ENCODE measurements around the gene STAG1. TPM values are rescaled to one million over a fixed set of nuclear protein-coding genes. Genes with fewer than 3 reads are reported as not detected.

Gene STAG1
- total RNA-seq, 1 experiment from 2014 or later: 34.6 TPM

GRCh38 chr3:136327671-136328070 is 424.5 kb downstream of the STAG1 start:
- no peak overlapping the region for H2BK12ac ChIP-seq (ENCODE audit: insufficient read length, low read depth, low read length)
- no peaks in the 10 kb centered on the region for H3K23me2 ChIP-seq (ENCODE audit: insufficient read length, low read depth, low read length, poor library complexity, severe bottlenecking)
- no peak overlapping the region for H3K14ac ChIP-seq (ENCODE audit: insufficient read depth, low read length)
- no peak overlapping the region for H4K5ac ChIP-seq (ENCODE audit: insufficient read length, low read depth, low read length)
- no peak overlapping the region for H4K91ac ChIP-seq (ENCODE audit: insufficient read length, low read depth, low read length)
- H3K4me2 ChIP-seq (ENCODE audit: insufficient read depth, insufficient read length, low read length): no peak overlapping the region
- no peaks in the 10 kb centered on the region for H3K4me1 ChIP-seq (ENCODE audit: insufficient read depth, low read length)
- H3K4me3 Mint-ChIP-seq: no peak overlapping the region
- H3K56ac ChIP-seq (ENCODE audit: insufficient read length, low read depth, low read length): no peak overlapping the region
- H3K79me1 ChIP-seq (ENCODE audit: insufficient read depth, low read depth, low read length, poor library complexity, severe bottlenecking): no peaks in the 10 kb centered on the region
- no peak overlapping the region for H4K8ac ChIP-seq (replicated peaks; ENCODE audit: insufficient read length, low read depth, low read length)
- H2BK15ac ChIP-seq (ENCODE audit: low read depth, low read length): no peak overlapping the region
- H2AK5ac ChIP-seq (ENCODE audit: insufficient read length, low read length): no peak overlapping the region
- H3K4me1 Mint-ChIP-seq: no peaks in the 10 kb centered on the region
- no peaks in the 10 kb centered on the region for H3K9me3 ChIP-seq (ENCODE audit: control insufficient read depth, low read depth, low read length)
- H2BK120ac ChIP-seq (ENCODE audit: low read depth, low read length, poor library complexity, severe bottlenecking): no peak overlapping the region
- H3K27me3 Mint-ChIP-seq (ENCODE audit: low read depth): no peaks in the 10 kb centered on the region
- TF ChIP-seq CTCF (conservative IDR thresholded peaks at IDR 0.05): no peak
- H3K27ac Mint-ChIP-seq: no peak overlapping the region
- H3K36me3 Mint-ChIP-seq (ENCODE audit: insufficient read depth in 1 of 3, low read depth in 3 of 3): peaks cover 42 to 57% (median 57%) of the 10 kb centered on the region in 3 experiments
- no peak overlapping the region for H3K27ac ChIP-seq (ENCODE audit: insufficient read length, low read depth, low read length)
- H3K79me2 ChIP-seq (ENCODE audit: insufficient read depth, low read length): no peaks in the 10 kb centered on the region
- no peaks in the 10 kb centered on the region for H4K20me1 ChIP-seq (ENCODE audit: control insufficient read depth, insufficient read depth, insufficient read length)
- H2BK5ac ChIP-seq (ENCODE audit: insufficient read length, low read length): no peak overlapping the region
- H3K18ac ChIP-seq (ENCODE audit: insufficient read length, low read depth, low read length): no peak overlapping the region
- H3K4ac ChIP-seq (ENCODE audit: low read depth, low read length): no peak overlapping the region
- no peak overlapping the region for H3K23ac ChIP-seq (ENCODE audit: insufficient read length, low read depth, low read length)
- no peak overlapping the region for H3T11ph ChIP-seq (ENCODE audit: low read length)
- no peak overlapping the region for H3K9ac ChIP-seq (ENCODE audit: extremely low read depth, insufficient read length, low read length)
- no peak overlapping the region for H2AFZ ChIP-seq (ENCODE audit: low read length)
- no peak for DNase-seq
- no CpG with 5 or more reads among the region's 5 CpGs for WGBS (ENCODE audit: extremely low coverage, insufficient read length, low lambda C conversion rate)
- H3K27me3 ChIP-seq (ENCODE audit: insufficient read depth, low read length): no peaks in the 10 kb centered on the region
- no peak overlapping the region for H2BK20ac ChIP-seq (ENCODE audit: low read depth, low read length, poor library complexity, severe bottlenecking)
- H3K9me3 Mint-ChIP-seq: peaks cover 5 to 7% of the 10 kb centered on the region in 2 experiments

Data from H9 (cell line).